Activated CD8-positive, alpha-beta memory T cell treated with anti-CD3 and anti-CD28 coated beads, Interleukin-2, amount 50 U/mL, for 24 hours (primary cell): ENCODE results near the gene ARG2.

Experiments used
- DNase-seq: peaks from one replicate; pipeline ENCODE4 v3.0.0-alpha.2; 2020; ENCODE audit errors: extremely low read depth

Gene ARG2

DNA sequence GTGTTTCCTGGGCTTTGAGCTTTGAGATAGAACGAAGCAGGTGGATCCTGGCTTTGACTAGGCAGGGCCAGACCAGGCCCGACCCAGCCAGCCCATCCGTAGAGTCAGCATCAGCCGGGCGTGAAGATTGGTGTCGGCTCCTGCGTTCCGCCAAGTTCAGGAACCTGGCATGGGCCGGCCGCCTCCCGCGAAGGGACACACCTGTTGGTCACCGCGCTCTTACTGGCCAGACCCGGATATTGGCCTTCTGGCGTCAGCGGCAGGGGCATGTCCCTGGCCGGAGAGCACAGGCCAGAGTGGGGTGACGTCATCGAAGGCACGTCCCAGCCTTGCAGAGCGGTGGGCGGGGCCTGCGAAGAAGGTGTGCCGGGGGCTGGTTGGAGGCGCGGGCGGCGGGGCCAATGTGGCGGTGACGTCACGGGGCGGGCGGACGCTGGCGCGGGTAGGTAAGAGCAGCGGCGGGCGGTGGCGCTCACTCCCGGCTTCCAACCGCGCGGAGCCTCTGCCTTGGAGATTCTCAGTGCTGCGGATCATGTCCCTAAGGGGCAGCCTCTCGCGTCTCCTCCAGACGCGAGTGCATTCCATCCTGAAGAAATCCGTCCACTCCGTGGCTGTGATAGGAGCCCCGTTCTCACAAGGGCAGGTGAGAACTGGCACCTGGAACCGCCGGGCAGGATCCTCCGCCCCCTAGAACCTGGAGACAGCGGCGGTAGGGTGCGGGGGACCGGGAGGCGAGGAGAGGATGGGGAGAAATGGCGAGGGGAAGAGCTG is at the start of gene ARG2:
ARG2 (plus strand) TSS at position 475 of the 771 bp plus-strand sequence; CDS start at position 533, 58 bp downstream.
- peak; percentile 83 for DNase-seq

DNA sequence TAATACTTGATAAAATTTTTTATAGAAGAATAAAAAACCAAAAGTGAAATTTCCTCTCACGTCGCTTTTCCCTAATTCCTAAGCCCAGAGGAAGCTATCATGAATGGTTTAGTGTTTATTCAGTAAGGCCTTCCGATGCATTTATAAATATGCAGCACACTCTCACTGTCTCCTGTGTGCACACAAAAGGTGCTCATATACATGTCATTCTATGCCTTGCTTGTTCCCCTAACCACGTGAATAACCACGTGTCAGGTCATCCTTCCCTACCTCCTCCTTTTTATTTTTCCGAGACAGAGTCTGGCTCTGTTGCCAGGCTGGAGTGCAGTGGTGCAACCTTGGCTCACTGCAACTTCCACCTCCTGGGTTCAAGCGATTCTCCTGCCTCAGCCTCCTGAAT is 49.3 kb upstream of the ARG2 start:
- DNase-seq, result no peak

DNA sequence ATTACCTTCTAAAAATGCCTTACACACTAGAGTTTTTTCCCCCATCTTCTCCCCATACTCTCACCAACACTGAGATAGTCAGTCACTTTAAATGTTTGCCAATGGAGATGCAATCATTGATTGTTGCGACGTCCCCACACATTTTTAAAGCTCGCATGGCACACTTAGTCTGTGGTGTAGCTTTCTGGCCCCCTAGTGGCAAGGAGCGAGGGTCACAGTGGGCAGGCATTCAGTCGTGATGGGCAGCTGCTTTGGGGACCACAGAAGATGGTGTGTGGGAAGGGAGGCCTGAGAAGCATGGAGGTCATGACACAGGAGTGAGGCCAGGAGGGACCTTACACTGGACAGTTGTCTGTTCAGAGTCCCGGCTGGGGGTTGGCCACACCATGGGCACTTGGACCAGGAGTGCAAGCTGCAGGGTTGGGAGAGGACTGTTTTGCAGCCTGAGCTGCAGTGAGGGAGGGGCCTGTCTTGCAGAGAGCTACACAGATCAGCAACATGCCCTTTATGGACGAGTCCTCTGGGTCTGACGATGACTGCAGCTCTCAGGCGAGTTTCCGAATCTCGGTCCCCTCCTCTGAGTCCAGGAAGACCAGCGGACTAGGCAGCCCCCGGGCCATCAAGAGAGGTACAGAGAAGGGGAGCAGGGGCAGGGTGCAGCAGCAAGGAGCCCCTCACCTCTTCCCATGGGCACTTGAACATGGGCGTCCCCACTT is 48.3 kb upstream of the ARG2 start:
- DNase-seq, result peak; percentile 35

DNA sequence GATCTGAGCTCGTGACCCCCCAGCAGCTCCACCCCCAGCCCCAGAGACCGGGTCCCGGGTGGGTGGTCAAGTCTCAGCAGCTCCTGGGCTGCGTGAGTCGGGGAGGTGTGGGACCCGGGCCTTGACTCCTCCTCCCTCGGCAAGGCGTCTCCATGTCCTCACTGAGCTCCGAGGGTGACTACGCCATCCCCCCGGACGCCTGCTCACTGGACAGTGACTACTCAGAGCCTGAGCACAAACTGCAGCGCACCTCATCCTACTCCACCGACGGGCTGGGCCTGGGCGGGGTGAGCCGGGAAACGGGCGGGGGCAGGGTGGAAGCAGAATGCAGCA is 47.8 kb upstream of the ARG2 start:
- no peak for DNase-seq

DNA sequence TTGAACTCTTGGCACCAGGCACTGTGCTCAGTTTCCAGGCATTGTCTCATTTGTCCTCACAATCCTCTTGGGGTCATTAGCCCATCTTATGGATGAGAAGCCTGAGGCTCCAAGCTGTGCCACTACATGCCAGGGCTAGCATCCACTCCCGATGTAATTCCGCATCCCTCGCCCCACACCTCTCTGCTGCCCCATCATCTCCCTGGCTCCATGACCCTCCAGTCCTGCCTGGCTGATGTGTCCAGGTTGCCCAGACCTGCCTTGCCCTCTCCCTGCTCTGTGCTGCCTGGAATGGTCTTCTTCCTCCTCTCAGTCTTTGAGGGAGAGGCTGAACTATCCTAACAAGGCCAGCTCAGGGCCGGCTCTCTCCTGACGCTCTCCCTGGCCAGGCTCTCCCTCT is 47.1 kb upstream of the ARG2 start:
- DNase-seq, result no peak

DNA sequence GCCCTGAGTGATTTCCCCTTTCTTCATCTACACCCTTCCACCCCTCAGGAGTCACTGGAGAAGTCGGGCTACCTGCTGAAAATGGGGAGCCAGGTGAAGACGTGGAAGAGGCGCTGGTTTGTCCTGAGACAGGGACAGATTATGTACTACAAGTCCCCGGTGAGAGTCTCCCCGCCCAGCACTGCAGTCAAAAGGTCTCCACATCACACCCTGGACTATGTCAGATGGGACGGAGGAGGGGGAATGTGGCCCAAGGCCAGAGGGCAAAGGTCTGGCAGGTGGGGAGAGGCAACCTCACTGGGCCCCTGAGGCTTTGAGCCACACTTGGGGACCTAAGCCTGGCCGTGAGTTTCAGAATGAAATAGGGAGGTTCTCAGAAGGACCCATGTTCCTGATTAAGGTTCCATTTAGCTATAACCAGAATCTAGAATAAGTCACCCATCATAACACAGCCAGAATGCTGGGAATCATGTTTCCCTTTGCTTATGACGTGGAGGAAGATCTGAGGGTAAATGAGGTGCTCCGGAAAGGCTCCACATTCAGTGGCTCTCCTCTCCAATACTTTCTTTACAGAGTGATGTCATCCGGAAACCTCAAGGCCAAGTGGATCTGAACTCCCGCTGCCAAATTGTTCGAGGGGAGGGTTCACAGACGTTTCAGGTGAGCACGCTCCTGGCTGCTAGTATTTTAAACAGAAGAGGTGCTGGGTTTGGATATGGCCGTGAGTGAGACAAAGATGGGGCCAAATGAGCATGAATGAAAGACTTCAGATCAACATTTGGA is 46.3 kb upstream of the ARG2 start:
- no peak for DNase-seq

DNA sequence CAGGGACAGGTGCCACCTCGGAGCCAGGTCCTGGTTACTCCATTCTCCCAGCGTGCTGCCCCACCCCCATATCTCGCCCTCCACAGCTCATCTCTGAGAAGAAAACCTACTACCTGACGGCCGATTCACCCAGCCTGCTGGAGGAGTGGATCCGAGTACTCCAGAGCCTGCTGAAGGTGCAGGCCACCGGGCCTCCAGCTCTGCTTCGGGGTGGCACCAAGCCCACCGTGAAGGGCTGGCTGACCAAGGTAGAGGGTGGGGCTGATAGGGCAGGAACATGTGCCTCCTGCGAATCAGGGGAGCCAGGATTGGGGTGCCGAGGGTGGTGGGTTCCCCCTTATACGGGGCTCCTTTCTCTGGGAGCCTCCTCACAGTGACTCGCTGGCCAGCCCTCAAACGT is 45.6 kb upstream of the ARG2 start:
- no peak for DNase-seq

DNA sequence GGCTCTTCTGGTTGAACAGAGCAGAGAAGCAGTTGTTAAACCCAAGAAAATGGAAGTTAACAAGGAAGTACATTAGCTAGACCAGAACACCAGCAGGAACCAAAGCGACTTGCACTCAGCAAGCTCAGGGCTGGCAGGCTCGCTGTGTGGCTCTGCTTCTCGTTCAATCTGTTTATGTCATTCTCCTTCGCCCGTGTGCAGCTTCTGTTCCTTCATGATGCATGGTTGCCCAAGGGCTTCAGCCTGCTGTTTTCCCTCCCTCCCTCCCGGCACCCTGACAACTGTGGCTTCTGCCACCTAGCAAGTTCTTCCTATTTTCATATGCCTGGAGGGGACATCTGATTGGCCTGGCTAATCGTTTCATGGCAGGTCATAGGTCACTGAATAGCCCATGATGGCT is 44.9 kb upstream of the ARG2 start:
- DNase-seq, result no peak

DNA sequence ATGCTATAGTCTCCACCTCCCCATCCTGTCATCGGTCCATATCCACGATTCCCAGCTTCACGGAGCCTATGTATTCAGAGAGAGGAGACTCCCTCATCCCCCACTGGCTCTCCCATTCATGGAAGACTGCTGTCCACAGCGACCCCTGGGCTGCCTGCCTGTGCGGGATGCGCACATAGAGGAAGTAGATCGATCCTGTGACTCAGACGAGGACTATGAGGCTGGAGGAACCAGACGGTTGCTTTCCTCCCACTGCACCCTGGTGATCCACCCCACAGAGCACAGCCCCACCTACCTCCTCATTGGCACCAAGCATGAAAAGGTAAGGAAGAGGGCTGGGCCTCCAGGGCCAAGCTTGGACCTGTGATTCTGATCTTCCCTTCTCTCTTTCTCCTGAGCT is 44.0 kb upstream of the ARG2 start:
- no peak for DNase-seq

DNA sequence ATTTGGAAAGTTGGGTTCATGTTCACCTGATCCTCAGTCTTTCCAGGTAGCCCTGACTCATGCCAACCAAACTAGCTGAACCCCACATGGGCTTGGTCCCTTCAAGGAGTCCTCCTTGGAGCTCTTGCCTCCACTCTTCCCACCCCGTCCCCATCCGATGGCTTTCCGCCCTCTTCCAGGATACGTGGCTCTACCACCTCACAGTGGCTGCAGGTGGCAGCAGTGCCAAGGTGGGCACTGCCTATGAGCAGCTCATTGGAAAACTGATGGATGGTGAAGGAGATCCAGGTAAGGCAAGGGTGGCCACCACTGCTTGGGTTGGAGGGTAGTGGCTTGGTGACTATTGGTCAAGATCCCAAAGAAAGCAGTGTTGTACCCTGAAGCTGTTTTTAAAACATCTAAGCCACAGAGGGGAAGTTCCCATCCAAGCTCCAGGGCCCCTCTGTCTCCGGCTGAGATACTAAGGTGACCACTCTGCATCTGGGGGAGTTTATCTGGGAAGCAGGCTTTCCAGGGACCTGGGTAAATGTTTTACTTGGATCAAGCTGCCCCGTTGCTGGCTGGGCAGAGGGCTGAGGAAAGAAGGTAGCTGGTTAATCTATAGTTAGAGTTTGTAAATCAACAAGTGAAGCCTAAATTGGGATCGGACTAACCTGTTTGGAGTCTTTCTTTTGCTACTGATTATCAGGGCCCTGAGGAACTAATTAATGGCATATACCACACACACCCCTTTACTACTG is 43.3 kb upstream of the ARG2 start:
- no peak for DNase-seq

DNA sequence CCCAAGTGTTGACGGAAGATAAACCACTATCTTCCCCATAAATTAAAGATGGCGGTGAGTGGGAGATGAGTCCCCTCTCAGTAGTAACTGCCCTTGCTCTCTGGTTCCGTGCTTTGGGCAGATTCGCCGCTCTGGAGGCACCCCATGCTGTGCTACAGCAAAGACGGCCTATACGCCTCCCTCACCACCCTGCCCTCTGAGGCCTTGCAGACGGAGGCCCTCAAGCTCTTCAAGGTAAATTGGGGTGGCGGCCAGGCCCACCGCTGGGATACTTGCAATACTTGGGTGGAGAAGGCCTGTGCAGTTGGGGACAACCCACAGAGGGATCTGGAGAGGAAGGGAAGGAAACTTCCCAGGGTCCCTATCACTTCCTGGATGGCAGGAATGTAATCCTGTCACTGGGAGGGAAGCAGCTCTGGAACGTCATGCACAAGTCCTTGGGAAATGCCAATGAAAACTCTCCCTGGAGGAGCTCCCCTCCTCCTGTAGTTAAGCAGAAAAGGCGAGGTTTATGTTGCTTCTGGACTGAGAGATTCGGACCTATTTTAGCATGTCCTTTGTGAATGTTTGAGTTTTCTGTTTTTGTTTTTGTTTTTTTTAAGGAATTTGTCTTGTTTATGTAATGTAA is 42.4 kb upstream of the ARG2 start:
- DNase-seq, result no peak

DNA sequence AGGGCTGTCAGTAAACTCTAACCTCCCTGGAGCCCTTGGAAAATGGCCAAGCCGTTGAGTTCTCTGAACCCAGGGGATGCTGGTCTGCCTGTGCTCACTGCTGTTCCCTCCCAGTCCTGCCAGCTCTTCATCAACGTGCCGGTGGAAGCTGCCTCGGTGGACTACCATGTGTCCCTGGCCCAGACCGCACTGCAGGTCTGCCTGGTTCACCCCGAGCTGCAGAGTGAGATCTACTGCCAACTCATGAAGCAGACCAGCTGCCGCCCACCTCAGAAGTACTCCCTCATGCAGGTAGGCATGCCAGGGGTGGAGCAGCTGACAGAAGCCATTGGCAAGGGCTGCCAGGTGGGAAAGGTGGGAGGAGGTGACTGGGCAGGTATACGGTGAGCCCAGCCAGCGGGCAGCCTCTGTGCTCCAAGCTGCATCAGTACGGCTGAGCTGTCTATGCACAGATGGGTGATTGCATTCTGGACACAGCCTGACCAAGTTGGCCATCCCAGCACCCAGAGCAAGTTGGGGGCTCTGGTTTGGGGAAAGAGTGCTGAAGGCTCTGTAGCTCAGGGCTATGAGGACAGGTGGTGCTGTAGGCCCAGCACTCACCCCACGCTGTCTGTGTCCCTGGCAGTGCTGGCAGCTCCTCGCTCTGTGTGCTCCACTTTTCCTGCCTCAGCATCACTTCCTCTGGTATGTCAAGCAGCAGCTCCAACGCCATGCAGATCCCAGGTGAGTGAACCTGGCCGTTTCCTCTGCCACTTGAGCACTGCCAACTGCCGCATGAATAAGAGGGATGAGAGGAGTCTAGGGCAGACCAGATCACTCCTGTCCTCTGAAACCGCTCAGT is 41.6 kb upstream of the ARG2 start:
- no peak for DNase-seq

DNA sequence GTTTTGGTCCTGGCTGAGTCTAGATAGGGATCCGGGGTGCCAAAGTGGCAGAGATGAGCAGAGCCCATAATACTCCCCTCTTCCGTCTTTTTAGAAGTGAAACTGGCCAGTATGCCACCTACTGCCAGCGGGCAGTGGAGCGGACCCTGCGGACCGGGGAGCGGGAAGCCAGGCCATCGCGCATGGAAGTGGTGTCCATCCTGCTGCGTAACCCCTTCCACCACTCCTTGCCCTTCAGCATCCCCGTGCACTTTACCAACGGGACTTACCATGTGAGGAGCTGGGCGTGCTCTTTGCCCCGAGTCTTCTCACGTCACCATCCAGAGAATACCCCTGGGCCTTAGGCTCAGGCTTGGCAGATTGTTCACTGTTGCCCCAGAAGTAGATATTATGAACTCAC is 40.7 kb upstream of the ARG2 start:
- no peak for DNase-seq

DNA sequence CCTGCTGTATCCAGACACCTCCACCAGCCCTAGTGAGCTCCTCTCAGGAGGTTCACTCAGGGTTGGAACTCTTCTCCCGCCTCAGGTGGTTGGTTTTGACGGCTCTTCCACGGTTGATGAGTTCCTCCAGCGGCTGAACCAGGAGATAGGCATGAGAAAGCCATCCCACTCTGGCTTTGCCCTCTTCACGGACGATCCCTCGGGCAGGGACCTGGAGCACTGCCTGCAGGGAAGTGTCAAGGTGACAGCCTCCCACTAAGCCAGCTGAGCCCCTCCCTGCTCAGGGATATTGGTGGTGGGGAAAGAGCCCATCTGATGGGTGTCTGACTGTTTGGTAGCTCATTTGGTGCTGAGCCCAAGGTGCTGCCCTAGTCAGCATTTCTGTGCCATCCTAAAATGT is 40.1 kb upstream of the ARG2 start:
- no peak for DNase-seq

DNA sequence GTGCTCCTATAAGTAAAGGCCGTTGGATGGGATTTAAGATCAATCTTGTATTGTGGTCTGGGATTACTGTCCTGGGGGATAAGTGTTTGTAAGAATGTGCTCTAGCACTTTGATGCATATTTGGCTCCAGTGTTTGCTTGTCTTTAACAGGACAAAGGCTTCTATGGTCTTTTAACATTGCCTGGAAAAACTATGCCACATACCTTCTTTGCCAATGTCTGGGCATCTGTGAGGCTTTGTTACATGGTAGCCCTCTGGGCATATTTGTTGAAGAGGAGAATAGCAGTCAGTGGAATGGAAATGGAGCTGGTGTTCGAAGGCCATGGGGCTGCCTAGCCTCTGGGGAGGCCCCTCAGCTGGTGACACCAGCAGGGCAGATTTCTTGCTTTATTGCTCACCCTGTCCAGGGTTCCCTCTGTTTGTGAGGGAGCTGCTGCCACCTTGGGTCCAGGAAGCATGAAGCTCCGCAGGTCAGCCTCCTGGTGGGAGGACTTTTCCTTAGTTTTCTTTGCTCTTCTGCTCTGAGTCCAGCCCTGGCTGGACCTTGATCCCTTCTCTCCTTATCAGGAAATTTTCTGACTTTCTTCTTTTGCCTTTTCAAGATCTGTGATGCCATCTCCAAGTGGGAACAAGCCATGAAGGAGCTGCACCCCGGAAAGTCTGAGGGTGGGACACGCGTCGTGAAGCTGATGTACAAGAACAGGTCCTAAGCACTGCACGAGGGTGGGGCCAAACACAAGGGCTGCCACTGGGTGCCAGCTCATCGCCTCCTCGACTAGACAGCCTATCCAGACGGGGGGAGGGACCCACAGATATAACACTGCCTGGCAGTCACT is 39.2 kb upstream of the ARG2 start:
- no peak for DNase-seq

DNA sequence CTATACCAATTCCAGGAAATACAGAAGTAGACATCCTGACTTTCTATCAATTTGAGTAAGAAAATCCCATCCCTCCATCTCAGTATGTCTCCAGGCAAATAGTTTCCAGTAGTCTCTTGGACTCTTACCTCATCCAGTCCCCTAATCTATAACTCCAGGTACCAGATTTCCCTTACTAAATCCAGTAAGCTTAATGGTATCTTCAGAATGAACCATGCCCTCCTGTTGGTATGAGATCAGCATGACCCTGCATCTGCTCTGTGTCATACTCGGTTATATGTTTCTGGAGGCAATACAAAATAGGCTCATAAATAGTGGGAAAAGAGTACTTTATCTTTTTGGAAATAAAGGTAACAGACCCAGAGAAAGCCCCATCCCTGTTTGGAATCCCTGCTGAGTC is 38.1 kb upstream of the ARG2 start:
- no peak for DNase-seq

DNA sequence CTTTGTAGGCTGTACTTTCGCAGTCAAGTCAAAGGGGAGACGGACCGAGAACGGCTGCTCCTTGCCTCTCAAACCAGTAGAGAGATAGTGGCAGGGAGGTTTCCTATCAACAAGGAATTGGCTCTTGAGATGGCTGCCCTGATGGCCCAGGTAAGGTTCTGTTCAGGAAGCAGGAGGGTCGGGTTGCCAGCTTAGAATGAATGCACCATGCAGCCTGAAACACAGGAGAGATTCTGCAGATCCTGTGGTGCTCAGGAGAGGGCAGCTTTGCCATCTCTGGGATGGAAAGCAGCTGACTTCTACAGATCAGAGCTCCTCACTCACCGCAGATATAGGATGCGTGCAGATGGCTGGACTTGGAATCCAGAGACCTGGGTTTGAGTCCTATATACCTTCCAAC is 37.7 kb upstream of the ARG2 start:
- no peak for DNase-seq

DNA sequence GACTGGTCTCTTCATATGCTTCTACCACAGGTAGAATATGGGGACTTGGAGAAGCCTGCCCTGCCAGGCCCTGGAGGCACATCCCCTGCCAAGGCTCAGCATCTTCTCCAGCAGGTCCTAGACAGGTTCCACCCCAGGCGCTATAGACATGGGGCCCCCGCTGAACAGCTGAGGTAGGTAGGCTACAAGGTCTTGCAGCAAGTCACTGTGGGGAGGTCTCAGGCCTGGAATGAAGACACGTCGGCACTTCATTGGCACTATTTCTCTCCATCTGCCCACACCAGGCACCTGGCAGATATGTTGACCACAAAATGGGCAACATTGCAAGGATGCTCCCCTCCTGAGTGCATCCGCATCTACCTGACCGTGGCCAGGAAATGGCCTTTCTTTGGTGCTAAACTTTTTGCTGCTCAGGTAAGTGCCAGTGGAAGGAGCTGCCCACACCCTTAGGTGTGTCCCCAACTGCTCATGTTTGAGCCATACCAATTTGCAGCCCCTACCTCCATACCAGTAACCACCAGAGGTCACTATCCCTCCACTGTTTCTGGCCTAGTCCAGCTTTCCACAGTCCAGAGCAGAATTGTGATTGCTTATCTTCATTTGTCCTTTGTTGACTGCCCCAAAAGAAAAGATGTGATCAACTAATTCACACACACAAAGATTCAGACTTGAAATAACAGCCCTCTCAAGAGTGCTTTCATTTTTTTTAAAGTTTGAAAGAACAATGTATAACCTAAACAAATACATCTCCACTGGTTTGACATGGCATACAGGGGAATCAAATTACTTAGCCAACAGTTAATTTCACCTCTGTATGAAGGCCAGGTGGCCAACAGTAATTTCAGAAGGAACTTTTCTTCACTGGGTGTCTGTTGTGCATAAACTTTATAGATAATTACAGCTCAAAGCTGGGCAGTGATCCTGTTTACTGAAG is 35.7 kb upstream of the ARG2 start:
- DNase-seq, result no peak

DNA sequence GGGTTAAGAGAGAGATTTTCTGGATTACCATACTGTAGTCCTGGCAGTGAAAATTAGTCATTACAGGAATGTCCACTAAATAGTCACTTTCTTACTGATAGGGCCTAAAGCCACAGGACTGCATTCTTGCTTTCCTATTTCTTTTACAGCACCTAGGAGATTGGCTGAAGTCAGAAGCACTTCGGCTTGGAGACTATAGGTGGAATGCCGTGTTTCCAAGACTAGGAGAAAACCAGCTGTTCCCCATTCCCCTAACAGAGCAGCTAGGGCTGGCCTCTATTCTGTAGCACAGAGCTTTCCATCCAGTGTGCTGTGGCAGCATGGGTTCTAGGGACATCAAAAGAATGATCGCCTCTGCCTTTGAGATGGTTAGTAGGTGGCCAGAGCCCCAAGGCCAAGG is 34.7 kb upstream of the ARG2 start:
- DNase-seq, result no peak
